Central memory CD8-positive, alpha-beta T cell (primary cell): ENCODE measurements around the gene CYP8B1.

Experiments
- ATAC-seq: fragments of 150-1000 bp; cut with Tn5 transposase; replicated peaks from 2 replicates; pipeline ENCODE4 v1.10.0; 2022; ENCODE audit warnings: mild to moderate bottlenecking, moderate FRiP score, moderate number of reproducible peaks; ENCODE audit not compliant: poor library complexity, severe bottlenecking; ENCODE audit errors: extremely low read depth
- DNase-seq, 2 donors: peaks; one replicate each; pipeline ENCODE4 v3.0.0; 2021; ENCODE audit warnings: low spot score in 2 of 2
- H3K27ac Mint-ChIP-seq: one replicate; pipeline ENCODE4 v1.8.0; 2022; ENCODE audit warnings: low read depth, mild to moderate bottlenecking, moderate library complexity, mixed read lengths
- H3K27me3 Mint-ChIP-seq: one replicate; pipeline ENCODE4 v1.8.0; 2022; ENCODE audit warnings: mixed read lengths
- H3K36me3 Mint-ChIP-seq: one replicate; pipeline ENCODE4 v1.8.0; 2022; ENCODE audit warnings: mild to moderate bottlenecking, moderate library complexity, mixed read lengths; ENCODE audit not compliant: insufficient read depth
- H3K4me1 Mint-ChIP-seq: one replicate; pipeline ENCODE4 v1.8.0; 2022; ENCODE audit warnings: mixed read lengths
- H3K4me3 Mint-ChIP-seq: one replicate; pipeline ENCODE4 v1.8.0; 2022; ENCODE audit warnings: mild to moderate bottlenecking, moderate library complexity, mixed read lengths
- H3K9me3 Mint-ChIP-seq: one replicate; pipeline ENCODE4 v1.8.0; 2022; ENCODE audit warnings: mixed read lengths

Gene CYP8B1

GRCh38 chr3:42827654-42828053 is 48.0 kb downstream of the CYP8B1 start:
- Mint-ChIP-seq H3K4me1 (no peaks in the 10 kb centered on the region), H3K9me3 (no peaks in the 10 kb centered on the region), H3K27me3 (peaks cover 44% of the 10 kb centered on the region), H3K27ac (no peak overlapping the region), H3K4me3 (no peak overlapping the region), H3K36me3 (no peaks in the 10 kb centered on the region)
- ATAC-seq = no peak
- no peak for DNase-seq

DNA sequence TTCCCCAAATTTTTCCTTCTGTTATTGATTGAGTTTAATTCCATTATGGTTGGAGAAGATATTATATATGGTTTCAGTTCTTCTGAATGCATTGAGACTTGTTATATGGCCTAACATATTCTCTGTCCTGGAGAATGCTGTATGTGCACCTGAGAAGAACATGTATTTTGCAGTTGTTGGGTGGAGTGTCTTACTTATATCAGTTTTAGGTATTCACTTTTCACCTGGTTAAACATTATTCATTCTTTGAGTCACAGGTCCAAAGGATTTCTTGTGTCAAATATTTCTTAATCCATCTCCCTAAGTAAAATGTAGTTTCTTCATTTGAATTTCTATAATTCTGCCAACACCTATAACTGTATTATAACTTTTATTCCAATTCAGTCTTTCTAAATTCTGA is 48.7 kb downstream of the CYP8B1 start:
- no peak overlapping the region for H3K4me3 Mint-ChIP-seq
- H3K27ac Mint-ChIP-seq = no peak overlapping the region
- peaks cover 48% of the 10 kb centered on the region for H3K27me3 Mint-ChIP-seq
- no peak for DNase-seq
- H3K36me3 Mint-ChIP-seq = no peaks in the 10 kb centered on the region
- ATAC-seq = no peak
- no peaks in the 10 kb centered on the region for H3K4me1 Mint-ChIP-seq
- H3K9me3 Mint-ChIP-seq = no peaks in the 10 kb centered on the region

DNA sequence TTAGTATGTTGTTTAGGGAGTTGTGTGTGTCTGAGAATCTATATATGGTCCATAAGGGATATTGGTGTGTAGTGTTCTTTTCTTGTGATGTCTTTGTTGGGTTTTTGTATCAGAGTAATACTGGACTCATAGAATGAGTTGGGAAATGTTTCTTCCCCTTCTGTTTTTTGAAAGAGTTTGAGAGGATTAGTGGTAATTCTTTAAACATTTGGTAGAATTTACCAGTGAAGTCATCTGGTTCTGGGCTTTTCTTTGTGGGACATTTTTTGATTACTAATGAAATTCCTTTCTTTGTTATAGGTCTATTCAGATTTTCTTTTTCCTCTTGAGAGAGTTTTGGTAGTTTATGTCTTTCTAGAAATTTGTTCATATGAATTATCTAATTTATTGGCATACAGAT is 49.5 kb downstream of the CYP8B1 start:
- Mint-ChIP-seq H3K27me3 (peaks cover 48% of the 10 kb centered on the region), H3K27ac (no peak overlapping the region), H3K9me3 (no peaks in the 10 kb centered on the region), H3K36me3 (no peaks in the 10 kb centered on the region), H3K4me1 (no peaks in the 10 kb centered on the region), H3K4me3 (no peak overlapping the region)
- ATAC-seq (no peak), DNase-seq (no peak)

DNA sequence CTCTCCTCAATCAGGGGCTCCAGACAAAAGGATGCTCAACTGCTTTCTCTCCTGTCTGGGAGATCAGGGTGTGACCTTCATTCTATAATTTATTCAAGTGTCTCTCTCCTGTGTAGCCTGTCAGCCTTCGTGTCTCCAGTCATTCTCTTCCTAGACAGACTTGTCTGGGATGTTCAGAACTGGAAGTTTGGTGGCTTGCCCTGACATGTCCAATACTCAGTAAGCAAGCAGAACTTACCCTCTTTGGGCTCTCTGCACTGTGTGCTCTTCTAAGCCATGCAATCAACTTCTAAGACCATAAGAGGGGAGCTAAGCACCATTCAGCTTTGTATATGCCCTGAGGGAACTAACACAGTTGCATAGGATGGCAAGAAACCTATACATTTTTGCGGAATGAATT is 52.3 kb downstream of the CYP8B1 start:
- H3K9me3 Mint-ChIP-seq = no peaks in the 10 kb centered on the region
- no peak for ATAC-seq
- no peak overlapping the region for H3K4me3 Mint-ChIP-seq
- no peak overlapping the region for H3K27ac Mint-ChIP-seq
- no peaks in the 10 kb centered on the region for H3K36me3 Mint-ChIP-seq
- no peak for DNase-seq
- no peaks in the 10 kb centered on the region for H3K4me1 Mint-ChIP-seq
- peaks cover 42% of the 10 kb centered on the region for H3K27me3 Mint-ChIP-seq

- no peak overlapping the region for H3K27ac Mint-ChIP-seq
- ATAC-seq = no peak
- H3K27me3 Mint-ChIP-seq = peaks cover 37% of the 10 kb centered on the region
- H3K36me3 Mint-ChIP-seq = no peaks in the 10 kb centered on the region
- no peaks in the 10 kb centered on the region for H3K4me1 Mint-ChIP-seq
- no peak for DNase-seq
- H3K4me3 Mint-ChIP-seq = no peak overlapping the region
- H3K9me3 Mint-ChIP-seq = no peaks in the 10 kb centered on the region
These were observed 52.9 kb downstream of the CYP8B1 start for GRCh38 chr3:42822828-42823227.
